ENCODE data around the gene RNU1-2. TPM values are rescaled to one million over a fixed set of nuclear protein-coding genes. Genes with fewer than 3 reads are reported as not detected.
"Not testable (repeated sequence)": the region's sequence is repeated elsewhere in the genome, so short reads cannot be mapped to it uniquely, and the experiment has no call there.

The RNU1-2 gene
- total and polyA plus RNA-seq, 3 donors from 2014 or later = under 0.01 to 18.9 (median under 0.01) TPM

- TF ChIP-seq POLR2A (IDR thresholded peaks at IDR 0.05) (no peak), CTCF (IDR thresholded peaks at IDR 0.05) (no peak)
- H3K9me3 ChIP-seq = no peaks in the 10 kb centered on the region
- no peaks in the 10 kb centered on the region for H3K36me3 ChIP-seq (ENCODE audit: low read depth, missing control alignments)
- H3K4me1 ChIP-seq = peaks cover 10% of the 10 kb centered on the region
- no peak overlapping the region for H3K4me3 ChIP-seq
- intact Hi-C loops (cut with DNase I; ENCODE audit: low total_unique reads) = no loop called here
- no peak for DNase-seq
- no peak overlapping the region for H3K27ac ChIP-seq
- H3K27me3 ChIP-seq = no peaks in the 10 kb centered on the region
- 92 to 94% methylated on average over 20 of the region's 20 CpGs for WGBS, 2 donors
Observed at GRCh38 chr1:16886860-16887605, 8.7 kb upstream of the RNU1-2 start.

GRCh38 chr1:16888860-16889816, 6.6 kb upstream of the RNU1-2 start:
- H3K27me3 ChIP-seq = no peaks in the 10 kb centered on the region
- WGBS, 2 donors = 13 to 21% methylated on average over 59 to 63 of the region's 63 CpGs
- peak overlapping the region; percentile 59 to 76 for H3K4me3 ChIP-seq
- H3K4me1 ChIP-seq = peaks cover 6% of the 10 kb centered on the region
- peak overlapping the region; percentile 88 to 93 for H3K27ac ChIP-seq
- no peaks in the 10 kb centered on the region for H3K36me3 ChIP-seq (ENCODE audit: low read depth, missing control alignments)
- TF ChIP-seq CTCF (IDR thresholded peaks at IDR 0.05) (peak in 1 of 3 experiments; percentile 19), POLR2A (IDR thresholded peaks at IDR 0.05) (no peak)
- intact Hi-C loops (cut with DNase I; ENCODE audit: low total_unique reads) = no loop called here
- H3K9me3 ChIP-seq = no peaks in the 10 kb centered on the region
- DNase-seq = peak; percentile 87

GRCh38 chr1:16890539-16891021, 5.2 kb upstream of the RNU1-2 start:
- H3K27ac ChIP-seq; intact Hi-C loops (cut with DNase I; ENCODE audit: low total_unique reads); DNase-seq; H3K4me1 ChIP-seq; H3K9me3 ChIP-seq; H3K27me3 ChIP-seq; H3K4me3 ChIP-seq; H3K36me3 ChIP-seq (ENCODE audit: low read depth, missing control alignments): not testable (repeated sequence)
- 70 to 76% methylated on average over 5 of the region's 5 CpGs for WGBS, 2 donors

DNA sequence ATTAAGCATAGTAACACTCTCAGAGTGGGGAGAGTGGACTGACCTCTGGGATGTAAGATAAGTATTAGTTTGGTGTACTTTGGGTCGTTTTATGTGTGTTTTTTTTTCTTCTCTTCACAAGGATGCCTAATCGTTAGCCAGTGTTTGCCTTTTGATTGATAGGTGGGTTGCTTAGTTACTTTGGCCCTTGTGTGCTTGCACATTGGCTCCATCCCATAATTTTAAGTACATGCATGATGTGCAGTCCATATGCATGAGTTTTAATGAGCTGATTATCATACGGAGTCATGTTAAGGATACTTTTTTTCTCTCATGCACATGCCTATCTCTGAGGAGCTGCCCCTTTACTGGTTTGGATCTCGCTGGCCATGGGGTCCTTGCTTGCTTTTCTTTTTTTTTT, 4.7 kb upstream of the RNU1-2 start:
- H3K9me3 ChIP-seq; H3K4me1 ChIP-seq; DNase-seq; H3K4me3 ChIP-seq; H3K27ac ChIP-seq; H3K27me3 ChIP-seq; intact Hi-C loops (cut with DNase I; ENCODE audit: low total_unique reads); H3K36me3 ChIP-seq (ENCODE audit: low read depth, missing control alignments): not testable (repeated sequence)
- 53 to 60% methylated on average over 4 of the region's 4 CpGs for WGBS, 2 donors

- H3K4me1 ChIP-seq = peaks cover 15% of the 10 kb centered on the region
- DNase-seq; H3K27me3 ChIP-seq; H3K4me3 ChIP-seq; H3K36me3 ChIP-seq (ENCODE audit: low read depth, missing control alignments); H3K27ac ChIP-seq; H3K9me3 ChIP-seq; intact Hi-C loops (cut with DNase I; ENCODE audit: low total_unique reads): not testable (repeated sequence)
- WGBS, 2 donors = 72 to 75% methylated on average over 6 of the region's 6 CpGs
Observed at GRCh38 chr1:16892978-16893525, 2.7 kb upstream of the RNU1-2 start.

DNA sequence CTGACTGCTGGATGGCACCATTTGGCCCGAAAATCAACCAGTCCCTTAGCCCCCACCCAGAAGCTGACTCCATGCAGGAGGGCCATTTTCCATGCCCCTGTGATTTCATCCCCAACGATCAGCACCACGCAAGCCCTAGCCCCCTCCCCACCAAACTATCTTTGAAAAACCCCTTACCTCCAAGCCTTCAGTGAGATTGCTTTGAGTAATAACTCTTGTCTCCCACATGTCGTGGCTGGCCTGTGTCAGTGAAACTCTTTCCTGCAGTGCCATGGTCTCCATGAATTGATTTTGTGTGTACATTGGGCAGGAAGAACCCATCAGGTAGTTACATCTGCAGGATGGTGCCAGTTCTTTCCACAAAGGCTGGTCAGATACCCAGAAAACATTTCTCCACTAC, 2.0 kb upstream of the RNU1-2 start:
- H3K27me3 ChIP-seq; intact Hi-C loops (cut with DNase I; ENCODE audit: low total_unique reads); H3K4me3 ChIP-seq; H3K36me3 ChIP-seq (ENCODE audit: low read depth, missing control alignments); H3K27ac ChIP-seq; H3K9me3 ChIP-seq; DNase-seq: not testable (repeated sequence)
- peaks cover 12% of the 10 kb centered on the region for H3K4me1 ChIP-seq
- WGBS, 2 donors = 80 to 92% methylated on average over 4 of the region's 4 CpGs

DNA sequence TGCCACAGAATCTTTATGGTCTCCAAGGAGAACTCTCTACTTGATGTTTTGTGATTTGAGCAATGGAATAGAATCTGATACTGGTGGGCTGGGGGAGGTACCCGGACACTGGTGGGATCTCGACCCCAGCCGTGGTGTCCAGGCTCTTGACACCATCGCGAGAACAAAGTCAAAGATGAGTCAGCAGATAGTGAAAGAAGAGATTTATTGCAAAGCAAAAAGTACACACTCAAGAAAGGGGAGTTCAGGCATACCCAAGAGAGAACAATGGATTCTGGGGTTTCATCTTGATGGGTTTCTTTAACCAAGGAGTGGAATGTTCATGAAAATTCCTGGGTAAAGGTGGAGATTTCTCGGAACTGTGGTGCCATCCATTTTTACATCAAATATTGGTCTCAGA, 1.4 kb upstream of the RNU1-2 start:
- WGBS, 2 donors = 76 to 82% methylated on average over 6 of the region's 6 CpGs
- H3K9me3 ChIP-seq; H3K4me1 ChIP-seq; DNase-seq; H3K4me3 ChIP-seq; H3K27me3 ChIP-seq; H3K27ac ChIP-seq; H3K36me3 ChIP-seq (ENCODE audit: low read depth, missing control alignments); intact Hi-C loops (cut with DNase I; ENCODE audit: low total_unique reads): not testable (repeated sequence)

GRCh38 chr1:16895233-16895597, 565 bp upstream of the RNU1-2 start:
- Histone ChIP-seq H3K4me3 (peak overlapping the region in 1 of 2 donors; percentile 16), H3K27ac (peak overlapping the region; percentile 57 to 92)
- WGBS, 2 donors = 4 to 5% methylated on average over 6 of the region's 6 CpGs
- H3K9me3 ChIP-seq; H3K36me3 ChIP-seq (ENCODE audit: low read depth, missing control alignments); intact Hi-C loops (cut with DNase I; ENCODE audit: low total_unique reads); H3K27me3 ChIP-seq; H3K4me1 ChIP-seq; DNase-seq: not testable (repeated sequence)

GRCh38 chr1:16896316-16897055, 706 bp downstream of the RNU1-2 start:
- peak overlapping the region; percentile 21 to 34 for H3K4me3 ChIP-seq
- DNase-seq; H3K27me3 ChIP-seq; H3K4me1 ChIP-seq; intact Hi-C loops (cut with DNase I; ENCODE audit: low total_unique reads); H3K9me3 ChIP-seq; H3K36me3 ChIP-seq (ENCODE audit: low read depth, missing control alignments): not testable (repeated sequence)
- WGBS, 2 donors = 21 to 23% methylated on average over 24 of the region's 24 CpGs
- peak overlapping the region; percentile 63 to 92 for H3K27ac ChIP-seq
